Activated naive CD8-positive, alpha-beta T cell treated with anti-CD3 and anti-CD28 coated beads, Interleukin-2, amount 10 ng/mL, durations not matched to agents 7 days and 5 days (primary cell): ENCODE data around the gene RBM22. TPM values are rescaled to one million over a fixed set of nuclear protein-coding genes. Genes with fewer than 3 reads are reported as not detected.

Experiments
- ATAC-seq: fragments of 150-1000 bp; cut with Tn5 transposase; one replicate; pipeline ENCODE4 v1.10.0; 2021; ENCODE audit warnings: low read depth, moderate library complexity
- POLR2A ChIA-PET: fragments of 350-600 bp; sonication (Branson Sonifier 250); formaldehyde crosslinking; loops from one replicate; lab custom pipeline; 2021; ENCODE audit warnings: antibody characterized with exemption; lab: Charles Lee
- DNase-seq: peaks from one replicate; pipeline ENCODE4 v3.0.0; 2021
- H3K27ac Mint-ChIP-seq: one replicate; pipeline ENCODE4 v1.8.0; 2022; ENCODE audit warnings: mild to moderate bottlenecking, mixed read lengths
- H3K27me3 Mint-ChIP-seq: one replicate; pipeline ENCODE4 v1.8.0; 2022; ENCODE audit warnings: mild to moderate bottlenecking, moderate library complexity, mixed read lengths
- H3K36me3 Mint-ChIP-seq: one replicate; pipeline ENCODE4 v1.8.0; 2021; ENCODE audit warnings: mild to moderate bottlenecking, mixed read lengths
- H3K4me1 Mint-ChIP-seq: one replicate; pipeline ENCODE4 v1.8.0; 2021; ENCODE audit warnings: mixed read lengths
- H3K4me3 Mint-ChIP-seq: one replicate; pipeline ENCODE4 v1.8.0; 2022; ENCODE audit warnings: mild to moderate bottlenecking, moderate library complexity, mixed read lengths
- H3K9me3 Mint-ChIP-seq: one replicate; pipeline ENCODE4 v1.8.0; 2021; ENCODE audit warnings: mixed read lengths
- total RNA-seq, 2 experiments: library from RNA; stranded (reverse); gene quantifications; one replicate each; pipeline ENCODE4 v1.2.3, GENCODE V29; 2021

Gene RBM22
- total RNA-seq, 2 experiments from 2014 or later = 72.9 to 74.6 TPM

GRCh38 chr5:150644514-150644913, 56.3 kb downstream of the RBM22 start:
- Mint-ChIP-seq H3K4me3 (no peak overlapping the region), H3K27me3 (peaks cover 11% of the 10 kb centered on the region), H3K36me3 (no peaks in the 10 kb centered on the region), H3K4me1 (no peaks in the 10 kb centered on the region), H3K9me3 (no peaks in the 10 kb centered on the region), H3K27ac (no peak overlapping the region)
- POLR2A ChIA-PET = no interaction called here
- DNase-seq (no peak), ATAC-seq (no peak)

GRCh38 chr5:150644058-150644457, 56.8 kb downstream of the RBM22 start:
- H3K27ac Mint-ChIP-seq = no peak overlapping the region
- H3K36me3 Mint-ChIP-seq = no peaks in the 10 kb centered on the region
- DNase-seq = no peak
- no peak for ATAC-seq
- no peak overlapping the region for H3K4me3 Mint-ChIP-seq
- H3K9me3 Mint-ChIP-seq = no peaks in the 10 kb centered on the region
- H3K27me3 Mint-ChIP-seq = peaks cover 11% of the 10 kb centered on the region
- H3K4me1 Mint-ChIP-seq = no peaks in the 10 kb centered on the region
- POLR2A ChIA-PET = no interaction called here

GRCh38 chr5:150642991-150643710, 57.7 kb downstream of the RBM22 start:
- no peaks in the 10 kb centered on the region for H3K36me3 Mint-ChIP-seq
- H3K27me3 Mint-ChIP-seq = peaks cover 13% of the 10 kb centered on the region
- POLR2A ChIA-PET = no interaction called here
- H3K27ac Mint-ChIP-seq = no peak overlapping the region
- ATAC-seq (no peak), DNase-seq (no peak)
- no peaks in the 10 kb centered on the region for H3K9me3 Mint-ChIP-seq
- H3K4me1 Mint-ChIP-seq = no peaks in the 10 kb centered on the region
- H3K4me3 Mint-ChIP-seq = no peak overlapping the region

GRCh38 chr5:150642567-150642927, 58.3 kb downstream of the RBM22 start:
- H3K36me3 Mint-ChIP-seq = no peaks in the 10 kb centered on the region
- no peaks in the 10 kb centered on the region for H3K9me3 Mint-ChIP-seq
- H3K4me1 Mint-ChIP-seq = no peaks in the 10 kb centered on the region
- H3K27me3 Mint-ChIP-seq = peaks cover 18% of the 10 kb centered on the region
- DNase-seq (no peak), ATAC-seq (no peak)
- no peak overlapping the region for H3K27ac Mint-ChIP-seq
- no peak overlapping the region for H3K4me3 Mint-ChIP-seq
- POLR2A ChIA-PET = no interaction called here

GRCh38 chr5:150641824-150642566, 58.9 kb downstream of the RBM22 start:
- POLR2A ChIA-PET = no interaction called here
- Mint-ChIP-seq H3K4me3 (no peak overlapping the region), H3K4me1 (no peaks in the 10 kb centered on the region), H3K27me3 (peaks cover 22% of the 10 kb centered on the region), H3K9me3 (no peaks in the 10 kb centered on the region), H3K36me3 (no peaks in the 10 kb centered on the region), H3K27ac (no peak overlapping the region)
- ATAC-seq (no peak), DNase-seq (no peak)

GRCh38 chr5:150641006-150641570, 59.8 kb downstream of the RBM22 start:
- Mint-ChIP-seq H3K27ac (no peak overlapping the region), H3K36me3 (no peaks in the 10 kb centered on the region), H3K27me3 (peaks cover 28% of the 10 kb centered on the region), H3K4me1 (no peaks in the 10 kb centered on the region), H3K9me3 (no peaks in the 10 kb centered on the region), H3K4me3 (no peak overlapping the region)
- no peak for DNase-seq
- POLR2A ChIA-PET = no interaction called here
- ATAC-seq = no peak

Other genes starting within 250 kb of the RBM22 start
- gene NDST1, start 192.9 kb downstream of the RBM22 start, total RNA-seq = 1 to 10 TPM; 1.0 to 1.9 TPM
- under 1 TPM; 0.25 to 0.28 TPM for gene SYNPO, start 60.4 kb downstream of the RBM22 start, total RNA-seq
- gene MYOZ3, start 39.8 kb downstream of the RBM22 start, total RNA-seq = under 1 TPM in 1 of 2 experiments, not detected in 1; 0.14 TPM
- 10 to 100 TPM; 43.2 to 43.3 TPM for gene DCTN4, start 58.0 kb upstream of the RBM22 start, total RNA-seq
- 10 to 100 TPM; 15.7 to 16.8 TPM for gene SMIM3, start 77.7 kb upstream of the RBM22 start, total RNA-seq
- gene IRGM, start 145.5 kb upstream of the RBM22 start, total RNA-seq = 1 to 10 TPM; 4.4 to 4.6 TPM
- gene ZNF300, start 203.9 kb upstream of the RBM22 start, total RNA-seq = 1 to 10 TPM; 1.1 to 1.5 TPM